GM10266 (cell line): ENCODE results near the gene PIK3R5.

ENCODE experiments used
- DNase-seq: peaks from one replicate; pipeline ENCODE4 v3.0.0; 2012; ENCODE audit errors: extremely low spot score
- CTCF ChIP-seq: IDR thresholded peaks from 2 replicates; pipeline ENCODE4 v1.5.1; 2012; ENCODE audit warnings: mild to moderate bottlenecking, low read depth; ENCODE audit not compliant: control insufficient read depth, insufficient read depth; ENCODE audit errors: missing control alignments

The PIK3R5 gene

DNA sequence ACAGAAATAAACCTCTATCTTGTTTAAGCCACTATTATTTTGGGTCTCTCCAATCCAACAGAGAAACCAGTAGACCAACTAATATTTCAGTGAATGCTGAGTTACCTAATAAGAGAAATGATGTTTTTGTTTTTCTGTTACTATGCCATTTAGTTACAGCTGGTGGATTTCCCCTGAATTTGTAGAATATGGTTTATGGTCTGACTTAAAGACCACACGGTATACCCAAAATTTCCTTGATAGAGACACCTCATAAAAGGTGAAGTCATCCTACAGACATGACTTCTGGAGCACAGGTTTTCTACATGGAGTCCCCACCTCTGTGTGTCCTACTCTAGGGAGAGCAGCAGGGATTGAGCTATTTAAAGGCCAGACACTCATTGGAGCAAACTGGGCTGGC, 13.3 kb downstream of the PIK3R5 start:
- TF ChIP-seq CTCF: no peak
- no peak for DNase-seq

DNA sequence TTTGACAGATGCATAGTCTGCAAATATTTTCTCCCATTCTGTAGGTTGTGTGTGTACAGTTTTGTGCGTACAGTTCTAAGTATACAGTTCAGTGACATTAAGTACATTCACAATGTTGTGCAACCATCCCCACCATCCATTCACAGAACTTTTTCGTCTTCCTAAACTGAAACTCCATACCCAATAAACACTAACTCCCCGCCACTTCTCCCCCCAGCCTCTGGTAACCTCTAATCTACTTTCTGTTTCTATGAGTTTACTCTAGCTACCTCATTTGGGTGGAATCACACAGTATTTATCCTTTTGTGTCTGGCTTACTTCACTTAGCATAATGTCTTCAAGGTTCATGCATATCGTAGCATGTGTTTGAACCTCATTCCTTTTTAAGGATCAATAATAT, 14.3 kb downstream of the PIK3R5 start:
- DNase-seq: no peak
- TF ChIP-seq CTCF: no peak

DNA sequence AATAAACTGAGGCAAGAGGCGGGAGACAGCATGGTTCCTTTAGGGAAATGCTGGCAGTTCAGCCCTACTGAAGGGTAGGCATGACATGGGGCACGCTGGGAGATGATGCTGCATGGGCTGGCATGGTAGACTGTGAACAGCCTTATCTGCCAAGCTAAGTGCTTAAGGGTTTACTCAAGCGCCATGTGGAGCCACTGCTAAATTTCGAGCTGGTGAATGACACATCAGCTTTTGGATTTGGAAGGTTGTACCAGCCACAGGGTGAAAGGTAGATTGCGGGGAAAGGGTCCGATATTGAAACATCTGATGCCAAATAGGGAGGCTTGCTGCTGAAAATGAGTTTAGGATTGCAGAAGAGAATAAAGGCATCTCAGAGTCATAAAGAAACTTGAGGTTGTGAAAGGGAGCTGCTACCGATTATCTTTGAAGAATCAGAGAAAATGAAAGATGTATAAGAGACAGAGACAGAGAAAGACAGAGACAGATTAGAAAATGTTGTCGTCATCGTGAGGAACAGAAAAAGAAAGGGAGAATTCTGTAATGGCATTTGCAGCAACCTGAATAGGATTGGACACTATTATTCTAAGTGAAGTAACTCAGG, 16.3 kb downstream of the PIK3R5 start:
- TF ChIP-seq CTCF: no peak
- DNase-seq: no peak

DNA sequence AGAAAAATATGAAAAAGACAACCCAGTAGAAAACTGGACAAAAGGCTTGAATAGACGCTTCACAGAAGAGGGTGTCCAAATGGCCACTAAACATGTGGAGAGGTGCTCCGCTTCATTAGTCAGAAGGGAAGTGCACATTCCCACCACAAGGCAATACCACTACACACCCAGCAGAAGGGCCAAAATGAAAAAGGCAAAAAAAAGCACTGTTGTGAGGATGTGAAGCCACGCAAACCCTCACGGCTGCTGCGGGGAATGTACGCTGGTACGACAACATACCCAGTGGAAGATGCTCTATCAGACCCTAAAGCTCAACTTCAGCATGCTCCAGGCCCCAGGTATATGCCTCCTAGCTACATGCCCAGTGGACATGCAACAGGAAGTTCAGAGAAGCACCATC, 17.0 kb downstream of the PIK3R5 start:
- no peak for DNase-seq
- TF ChIP-seq CTCF: no peak

DNA sequence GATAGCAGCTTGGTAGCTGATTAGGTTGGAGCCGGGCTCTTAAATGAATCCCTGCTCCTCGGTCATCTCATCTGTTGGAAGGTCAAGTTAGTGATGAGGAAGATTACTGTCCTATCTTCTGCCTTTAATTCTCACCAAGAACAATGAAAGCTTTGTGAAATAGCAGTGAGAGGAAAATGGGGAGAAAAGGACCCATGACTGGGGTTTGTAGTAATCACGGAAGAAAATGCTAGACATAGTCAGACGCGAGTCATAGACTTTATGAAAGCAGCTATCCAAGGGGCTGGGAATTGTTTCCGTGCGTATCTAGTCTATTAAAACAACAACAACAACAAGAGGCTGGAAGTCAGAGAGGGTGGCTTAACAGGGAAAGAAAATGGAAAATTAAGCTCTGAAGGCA, 18.3 kb downstream of the PIK3R5 start:
- no peak for DNase-seq
- no peak for TF ChIP-seq CTCF

DNA sequence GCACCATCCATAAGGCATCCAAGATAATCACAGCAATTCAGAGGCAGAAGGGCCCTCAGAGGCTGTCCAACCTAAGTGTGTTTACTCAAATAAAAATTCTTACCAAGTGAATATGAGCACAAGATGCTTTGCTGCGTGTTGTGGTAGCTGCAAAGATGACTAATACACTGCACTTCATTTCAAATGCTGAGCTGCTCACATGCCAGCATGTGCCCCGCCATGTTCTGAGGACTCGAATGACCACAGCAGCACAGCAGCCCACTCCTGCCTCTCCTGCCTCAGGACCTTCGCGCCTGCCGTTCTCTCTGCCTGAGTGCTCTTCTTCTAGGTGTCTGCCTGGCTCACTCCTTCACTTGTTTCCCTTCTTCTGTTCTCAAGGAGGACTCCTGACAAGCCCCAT, 19.0 kb downstream of the PIK3R5 start:
- no peak for TF ChIP-seq CTCF
- no peak for DNase-seq

- TF ChIP-seq CTCF: no peak
- DNase-seq: no peak
These were observed 19.4 kb downstream of the PIK3R5 start for GRCh38 chr17:8946071-8946470.

DNA sequence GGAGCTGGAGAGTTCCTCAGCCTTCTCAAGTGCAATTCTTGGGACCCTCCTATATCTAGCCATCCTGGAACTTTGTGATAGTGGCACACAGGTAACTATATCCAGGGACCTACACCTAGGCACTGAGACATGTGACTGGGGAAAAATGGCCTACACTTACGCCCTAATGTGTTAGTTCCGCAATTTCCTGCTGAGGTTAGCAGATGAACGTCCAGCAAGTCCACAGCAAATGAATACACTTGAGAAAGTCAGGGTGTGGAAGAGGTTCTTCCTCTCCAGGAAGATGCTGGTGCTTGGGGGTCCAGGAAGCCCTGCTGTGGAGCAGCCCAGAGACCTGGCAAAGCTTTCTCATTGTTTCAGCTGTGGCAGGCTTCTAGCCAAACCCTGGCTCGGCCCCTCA, 20.8 kb downstream of the PIK3R5 start:
- DNase-seq: no peak
- no peak for TF ChIP-seq CTCF
